HL-60 (cell line): ENCODE results near the gene TMTC2.

Source experiments
- DNase-seq, 2 experiments: peaks; one replicate each; pipeline ENCODE4 v3.0.0-alpha.2; 2010 to 2020; ENCODE audit warnings: low read depth in 1 of 2, low spot score in 1 of 2
- H3K27ac ChIP-seq: fragments of 250-450 bp; sonication (Bioruptor Pico); replicated peaks from 2 replicates; pipeline ENCODE4 v1.5.1; 2020; ENCODE audit warnings: mild to moderate bottlenecking, moderate library complexity
- H3K27me3 ChIP-seq: fragments of 250-450 bp; sonication (Bioruptor Pico); 2 replicates; pipeline ENCODE4 v1.5.1; 2021; ENCODE audit warnings: mild to moderate bottlenecking, moderate library complexity; ENCODE audit not compliant: insufficient read depth, poor library complexity, severe bottlenecking
- H3K4me3 ChIP-seq: replicated peaks from 2 replicates; pipeline ENCODE4 v1.5.1; 2011; ENCODE audit warnings: mild to moderate bottlenecking, control low read depth, low read length; ENCODE audit not compliant: insufficient read depth
- CTCF ChIP-seq: IDR thresholded peaks from one replicate; pipeline ENCODE4 v1.5.1; 2011; ENCODE audit warnings: low read length, control low read depth, inconsistent platforms; ENCODE audit not compliant: insufficient read depth
- GABPA ChIP-seq: IDR thresholded peaks from 2 replicates; pipeline ENCODE4 v1.6.1; 2012; ENCODE audit warnings: low read depth
- POLR2AphosphoS5 ChIP-seq: IDR thresholded peaks from 2 replicates; pipeline ENCODE4 v1.6.1; 2012; ENCODE audit warnings: low read depth
- REST ChIP-seq: IDR thresholded peaks from 2 replicates; pipeline ENCODE4 v1.6.1; 2012; ENCODE audit warnings: low read depth; ENCODE audit not compliant: insufficient replicate concordance
- SPI1 ChIP-seq: IDR thresholded peaks from 2 replicates; pipeline ENCODE4 v1.6.1; 2012; ENCODE audit warnings: low read depth, mild to moderate bottlenecking, borderline replicate concordance

Gene TMTC2

GRCh38 chr12:82852529-82852928, 165.8 kb downstream of the TMTC2 start:
- DNase-seq: no peak
- Histone ChIP-seq H3K27ac (no peak overlapping the region), H3K27me3 (no peaks in the 10 kb centered on the region), H3K4me3 (no peak overlapping the region)
- TF ChIP-seq CTCF (no peak), GABPA (no peak), POLR2AphosphoS5 (no peak), REST (no peak), SPI1 (no peak)

GRCh38 chr12:82855872-82856271, 169.2 kb downstream of the TMTC2 start:
- no peak for DNase-seq
- Histone ChIP-seq H3K27ac (no peak overlapping the region), H3K27me3 (no peaks in the 10 kb centered on the region), H3K4me3 (no peak overlapping the region)
- no peak for TF ChIP-seq GABPA
- TF ChIP-seq CTCF: no peak
- TF ChIP-seq SPI1: no peak
- TF ChIP-seq REST: no peak
- TF ChIP-seq POLR2AphosphoS5: no peak

- no peak for TF ChIP-seq CTCF
- TF ChIP-seq SPI1: no peak
- TF ChIP-seq POLR2AphosphoS5: no peak
- no peak for TF ChIP-seq REST
- no peak for TF ChIP-seq GABPA
- Histone ChIP-seq H3K27ac (no peak overlapping the region), H3K27me3 (no peaks in the 10 kb centered on the region), H3K4me3 (no peak overlapping the region)
- DNase-seq: no peak
Measured at GRCh38 chr12:82857276-82857675, 170.6 kb downstream of the TMTC2 start.
